Skeletal muscle cell (primary cell): Measurements from ENCODE around the gene NETO2.
"Not testable (repeated sequence)": the region's sequence is repeated elsewhere in the genome, so short reads cannot be mapped to it uniquely, and the experiment has no call there.

ENCODE experiments used
- DNase-seq: peaks from one replicate; pipeline ENCODE4 v3.0.0-alpha.2; 2010; ENCODE audit warnings: low read depth
- H3K4me3 ChIP-seq: 2 replicates; pipeline ENCODE4 v1.5.1; 2011; ENCODE audit warnings: low read depth, mild to moderate bottlenecking, control low read depth, low read length, moderate library complexity

The NETO2 gene

GRCh38 chr16:47136099-47136842 lies 7.5 kb downstream of the NETO2 start:
- H3K4me3 ChIP-seq = no peak overlapping the region
- no peak for DNase-seq

DNA sequence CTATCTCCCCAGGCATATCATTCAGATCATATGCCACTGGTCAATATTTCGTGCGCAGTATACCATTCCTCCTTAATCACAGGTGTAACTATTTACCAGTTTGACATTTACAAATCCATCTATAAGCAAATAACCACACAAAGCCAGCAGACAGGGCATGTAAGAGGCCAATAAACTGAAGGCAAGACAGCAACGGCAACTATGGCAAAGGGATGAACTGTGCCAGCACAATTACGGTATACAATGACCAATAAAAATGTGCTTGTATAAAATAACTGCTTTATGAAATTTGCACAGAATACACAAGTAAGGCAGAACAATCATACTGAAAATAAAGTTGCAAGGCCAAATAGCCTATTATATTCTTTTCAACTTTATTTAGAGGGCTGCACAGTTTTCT lies 9.2 kb downstream of the NETO2 start:
- no peak for DNase-seq
- no peak overlapping the region for H3K4me3 ChIP-seq

DNA sequence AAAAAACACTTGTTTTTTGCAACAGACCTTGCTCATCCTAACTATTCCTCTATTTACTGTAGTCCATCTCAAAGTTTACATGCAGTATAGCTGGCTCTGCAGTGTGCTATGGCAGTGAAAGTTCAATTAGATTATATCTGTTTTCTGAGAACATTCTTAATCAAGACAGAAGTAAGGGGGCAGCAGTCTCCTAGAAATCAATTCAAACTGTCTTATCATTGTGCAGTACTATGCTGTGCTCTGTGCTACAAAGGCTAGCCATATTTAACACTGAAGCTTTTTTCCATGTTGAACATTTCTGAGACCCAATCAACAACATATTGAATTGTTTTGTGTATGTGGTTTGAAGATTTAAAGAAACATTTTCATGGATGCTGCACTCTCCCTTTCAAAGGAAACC lies 11.4 kb downstream of the NETO2 start:
- DNase-seq = no peak

GRCh38 chr16:47129755-47130435 lies 13.8 kb downstream of the NETO2 start:
- H3K4me3 ChIP-seq = no peak overlapping the region
- no peak for DNase-seq

More for the DNA sequence above, 11.4 kb downstream of the NETO2 start:
- H3K4me3 ChIP-seq = no peak overlapping the region

DNA sequence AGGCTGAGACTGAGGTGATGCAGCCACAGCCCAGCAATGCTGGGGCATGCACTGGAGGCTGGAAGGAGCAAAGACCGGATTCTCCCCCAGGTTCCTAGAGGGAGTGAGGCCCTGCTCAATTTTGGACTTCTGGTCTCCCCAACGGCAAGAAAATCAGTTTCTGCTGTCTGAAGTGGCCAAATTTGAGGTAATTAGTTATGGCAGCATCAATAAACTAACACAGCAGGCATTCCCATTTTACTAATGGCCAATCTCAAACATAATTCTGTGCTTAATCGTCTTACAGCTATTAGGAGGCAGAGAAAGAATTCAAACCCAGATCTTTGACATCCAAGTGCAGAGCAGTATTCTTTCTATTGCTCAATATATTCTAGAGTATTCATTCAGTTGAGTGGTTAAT lies 16.2 kb downstream of the NETO2 start:
- no peak for DNase-seq

DNA sequence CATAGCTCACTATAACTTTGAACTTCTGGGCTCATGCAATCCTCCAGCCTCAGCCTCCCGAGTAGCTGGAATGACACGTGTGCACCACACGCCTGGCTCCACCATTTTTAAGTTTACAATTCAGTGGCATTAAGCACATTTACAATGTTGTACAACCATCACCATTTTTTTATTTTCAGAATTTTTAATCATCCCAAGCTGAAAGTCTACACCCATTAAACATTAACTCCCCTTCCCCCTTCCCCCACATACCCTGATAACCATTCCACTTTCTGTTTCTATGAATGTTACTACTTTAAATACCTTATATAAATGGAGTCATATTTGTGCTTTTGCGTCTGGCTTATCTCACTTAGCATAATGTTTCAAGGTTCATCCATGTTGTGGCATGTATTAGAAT lies 18.0 kb downstream of the NETO2 start:
- no peak overlapping the region for H3K4me3 ChIP-seq
- no peak for DNase-seq

More for the DNA sequence above, 16.2 kb downstream of the NETO2 start:
- H3K4me3 ChIP-seq = no peak overlapping the region

GRCh38 chr16:47113130-47113529 lies 30.6 kb downstream of the NETO2 start:
- no peak overlapping the region for H3K4me3 ChIP-seq
- no peak for DNase-seq

DNA sequence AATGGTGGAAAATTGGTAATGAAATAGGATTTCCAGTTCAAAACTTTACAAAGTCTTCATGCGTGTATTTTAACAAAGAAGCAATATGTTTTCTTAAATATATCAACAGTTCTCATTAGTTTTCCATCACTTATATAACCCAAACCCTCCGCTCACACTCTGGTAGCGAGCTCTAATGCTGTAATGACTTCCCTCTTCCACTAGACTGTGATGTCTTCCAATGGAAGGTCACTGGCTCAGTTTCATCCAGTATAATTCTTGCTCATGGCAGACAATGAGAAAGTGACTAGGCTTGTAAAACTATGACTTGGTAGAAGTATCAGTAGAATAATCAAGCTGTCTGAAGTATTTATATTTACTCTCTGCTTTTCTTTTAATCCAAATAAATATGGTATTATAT lies 32.8 kb downstream of the NETO2 start:
- H3K4me3 ChIP-seq = no peak overlapping the region
- no peak for DNase-seq

DNA sequence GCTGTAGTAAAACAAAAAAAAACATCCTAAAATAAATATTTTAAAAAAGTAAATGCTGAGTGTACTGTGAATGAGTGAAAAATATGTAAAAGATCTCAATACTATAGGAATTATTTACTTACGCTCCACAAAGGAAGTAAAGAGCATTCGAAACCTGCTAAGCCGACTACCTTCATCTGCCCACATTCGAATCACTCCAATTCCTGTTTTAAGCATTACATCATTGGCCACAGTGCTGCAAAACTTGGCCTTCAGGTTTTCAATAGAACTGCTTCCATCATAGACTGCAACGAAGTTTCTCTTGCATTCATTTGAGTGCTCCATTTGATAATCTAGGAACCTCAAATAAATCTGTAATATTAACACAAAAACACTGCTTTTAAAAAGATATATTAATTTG lies 34.4 kb downstream of the NETO2 start:
- H3K4me3 ChIP-seq = no peak overlapping the region
- no peak for DNase-seq

GRCh38 chr16:47102921-47103320 lies 40.8 kb downstream of the NETO2 start:
- not testable (repeated sequence) for H3K4me3 ChIP-seq, DNase-seq

DNA sequence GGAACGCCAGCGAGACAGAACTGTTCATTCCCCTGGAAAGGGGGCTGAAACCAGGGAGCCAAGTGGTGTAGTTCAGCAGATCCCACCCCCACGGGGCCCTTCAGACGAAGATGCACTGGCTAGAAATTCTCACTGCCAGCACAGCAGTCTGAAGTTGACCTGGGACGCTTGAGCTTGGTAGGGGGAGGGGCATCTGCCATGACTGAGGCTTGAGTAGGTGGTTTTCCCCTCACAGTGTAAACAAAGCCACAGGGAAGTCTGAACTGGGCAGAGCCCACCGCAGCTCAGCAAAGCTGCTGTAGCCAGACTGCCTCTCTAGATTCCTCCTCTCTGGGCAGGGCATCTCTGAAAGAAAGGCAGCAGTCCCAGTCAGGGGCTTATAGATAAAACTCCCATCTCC lies 46.6 kb downstream of the NETO2 start:
- not testable (repeated sequence) for H3K4me3 ChIP-seq, DNase-seq

GRCh38 chr16:47096297-47096696 lies 47.4 kb downstream of the NETO2 start:
- H3K4me3 ChIP-seq = no peak overlapping the region
- DNase-seq = no peak

GRCh38 chr16:47084198-47084597 lies 59.5 kb downstream of the NETO2 start:
- H3K4me3 ChIP-seq = no peak overlapping the region
- DNase-seq = no peak

- H3K4me3 ChIP-seq = no peak overlapping the region
- no peak for DNase-seq
These were observed 61.5 kb downstream of the NETO2 start for GRCh38 chr16:47082099-47082865.

DNA sequence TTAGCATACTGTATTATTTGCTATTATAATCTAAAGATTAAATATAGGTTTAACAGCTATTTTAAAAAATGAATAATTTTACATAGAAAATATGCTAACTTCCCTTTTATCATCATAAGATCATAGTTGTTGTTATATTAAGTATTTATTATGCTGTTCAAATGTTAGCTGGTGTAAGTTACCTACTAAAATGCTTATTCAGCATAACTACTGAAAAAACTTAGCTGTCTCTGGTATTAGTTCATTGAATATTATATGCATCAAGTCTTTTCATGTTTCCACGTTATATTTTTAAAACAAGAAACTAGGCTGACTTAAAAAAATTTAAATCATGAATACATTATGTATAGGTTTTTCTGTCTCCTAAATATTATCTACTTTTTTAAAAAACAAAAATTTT lies 62.6 kb downstream of the NETO2 start:
- no peak overlapping the region for H3K4me3 ChIP-seq
- DNase-seq = no peak

DNA sequence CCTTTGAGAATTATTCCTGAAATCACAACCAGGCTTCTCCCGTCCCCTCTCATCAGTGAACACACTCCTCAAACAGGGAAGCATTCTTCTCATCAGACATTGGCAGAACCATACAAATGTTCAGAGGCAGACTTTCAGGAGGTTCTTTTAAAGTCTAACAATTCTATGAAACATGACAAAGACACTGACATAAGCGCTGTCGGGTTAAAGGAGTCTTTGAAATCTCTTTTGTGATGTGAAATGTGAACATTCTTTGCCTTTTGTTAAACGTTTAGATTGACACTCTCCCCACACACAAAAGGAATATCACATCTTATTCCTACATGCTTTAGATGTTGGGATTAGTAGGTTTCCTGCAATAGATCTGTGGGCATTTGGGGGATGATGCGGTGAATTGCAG lies 63.9 kb downstream of the NETO2 start:
- no peak for DNase-seq
- no peak overlapping the region for H3K4me3 ChIP-seq

- DNase-seq = no peak
- no peak overlapping the region for H3K4me3 ChIP-seq
These were observed 70.3 kb downstream of the NETO2 start for GRCh38 chr16:47073223-47074155.

GRCh38 chr16:47072158-47072557 lies 71.6 kb downstream of the NETO2 start:
- no peak for DNase-seq
- H3K4me3 ChIP-seq = no peak overlapping the region

GRCh38 chr16:47069841-47070584 lies 73.7 kb downstream of the NETO2 start:
- no peak for DNase-seq

More at GRCh38 chr16:47069841-47070584, 73.7 kb downstream of the NETO2 start:
- H3K4me3 ChIP-seq = no peak overlapping the region
